HepG2 (cell line): Measurements from ENCODE around the gene KCNH6. TPM values are rescaled to one million over a fixed set of nuclear protein-coding genes. Genes with fewer than 3 reads are reported as not detected.

Experiments used
- EEA1 ChIP-seq: sonication (generic); formaldehyde crosslinking; IDR thresholded peaks from 2 replicates; pipeline ENCODE4 v1.5.1; 2020; ENCODE audit warnings: mild to moderate bottlenecking, missing genetic modification reagents, borderline replicate concordance
- FOXA3 ChIP-seq: IDR thresholded peaks from 2 replicates; pipeline ENCODE4 v1.6.1; 2016; ENCODE audit warnings: missing genetic modification reagents, missing compliant biosample characterization
- HMG20B ChIP-seq: conservative IDR thresholded peaks from 2 replicates; pipeline ENCODE4 v1.6.1; 2016; ENCODE audit warnings: missing genetic modification reagents, missing compliant biosample characterization
- MEIS2 ChIP-seq: sonication (generic); formaldehyde crosslinking; IDR thresholded peaks from 2 replicates; pipeline ENCODE4 v1.9.0; 2021; ENCODE audit warnings: mild to moderate bottlenecking, missing genetic modification reagents
- PRPF4 ChIP-seq: fragments of 200-400 bp; formaldehyde crosslinking; IDR thresholded peaks from 2 replicates; pipeline ENCODE4 v1.6.1; 2016; ENCODE audit warnings: low read length, low read depth; ENCODE audit not compliant: poor library complexity, severe bottlenecking
- RAD51 ChIP-seq: fragments of 450-650 bp; IDR thresholded peaks from 2 replicates; pipeline ENCODE4 v1.6.1; 2016; ENCODE audit warnings: borderline replicate concordance
- SP4 ChIP-seq: sonication (generic); formaldehyde crosslinking; IDR thresholded peaks from 2 replicates; pipeline ENCODE4 v1.8.1; 2023; ENCODE audit warnings: mild to moderate bottlenecking, missing genetic modification reagents
- TBP ChIP-seq: sonication (generic); formaldehyde crosslinking; IDR thresholded peaks from 2 replicates; pipeline ENCODE4 v1.5.0; 2020; ENCODE audit warnings: missing genetic modification reagents
- ZFP36 ChIP-seq: fragments of 150-350 bp; IDR thresholded peaks from 2 replicates; pipeline ENCODE4 v1.6.1; 2018; ENCODE audit warnings: borderline replicate concordance, low read length, low read depth; ENCODE audit not compliant: partially characterized antibody
- ZNF225 ChIP-seq: sonication (generic); formaldehyde crosslinking; IDR thresholded peaks from 2 replicates; pipeline ENCODE4 v1.4.0; 2020; ENCODE audit warnings: mild to moderate bottlenecking, missing genetic modification reagents
- ZNF274 ChIP-seq: sonication (generic); formaldehyde crosslinking; IDR thresholded peaks from 2 replicates; pipeline ENCODE4 v1.5.1; 2020; ENCODE audit warnings: mild to moderate bottlenecking, missing genetic modification reagents
- ZNF280D ChIP-seq: sonication (generic); formaldehyde crosslinking; IDR thresholded peaks from 2 replicates; pipeline ENCODE4 v1.5.1; 2020; ENCODE audit warnings: mild to moderate bottlenecking, missing genetic modification reagents
- ZNF3 ChIP-seq: IDR thresholded peaks from 2 replicates; pipeline ENCODE4 v1.7.0; 2017; ENCODE audit warnings: inconsistent platforms
- ZNF367 ChIP-seq: sonication (generic); formaldehyde crosslinking; IDR thresholded peaks from 2 replicates; pipeline ENCODE4 v1.4.0; 2020; ENCODE audit warnings: missing genetic modification reagents, borderline replicate concordance
- ZNF543 ChIP-seq: sonication (generic); formaldehyde crosslinking; IDR thresholded peaks from 2 replicates; pipeline ENCODE4 v1.4.0; 2020; ENCODE audit warnings: mild to moderate bottlenecking, missing genetic modification reagents
- ZNF672 ChIP-seq: sonication (generic); formaldehyde crosslinking; IDR thresholded peaks from 2 replicates; pipeline ENCODE4 v1.8.1; 2022; ENCODE audit warnings: missing genetic modification reagents
- ZNF780A ChIP-seq: sonication (generic); formaldehyde crosslinking; IDR thresholded peaks from 2 replicates; pipeline ENCODE4 v1.8.0; 2022; ENCODE audit warnings: mild to moderate bottlenecking, missing genetic modification reagents, moderate library complexity
- polyA plus RNA-seq, 8 experiments: library from polyadenylated mRNA; depleted of rRNA in 3 of 8; stranded (reverse) in 7 of 8; unstranded in 1 of 8; fragments of >200 nt; fragmentation: Illumina TruSeq in 4 of 8; extraction: Trizol in 4 of 8; gene quantifications; 2 replicates each; pipeline versions ENCODE4 v1.2.1 to v1.2.3, GENCODE V29; 2011 to 2016; ENCODE audit warnings: low read depth in 4 of 8, missing spikeins in 1 of 8, mixed read lengths in 1 of 8; ENCODE audit not compliant: insufficient read depth in 1 of 8
- total RNA-seq, 5 experiments: library from RNA; depleted of rRNA; stranded (reverse); fragments of >200 nt; fragmentation: Illumina TruSeq; extraction: Trizol; gene quantifications; 2 replicates each; pipeline ENCODE4 v1.2.3, GENCODE V29; 2016; ENCODE audit warnings: low read depth in 1 of 5
- TF ChIP-seq, protein P1 (sequence below): fragments of 450-650 bp; IDR thresholded peaks from 2 replicates; pipeline ENCODE4 v1.6.1; 2016
- TF ChIP-seq, protein P2 (sequence below): sonication (generic); formaldehyde crosslinking; IDR thresholded peaks from 2 replicates; pipeline ENCODE4 v1.4.0; 2020; ENCODE audit warnings: missing genetic modification reagents
- TF ChIP-seq, protein P3 (sequence below): sonication (generic); formaldehyde crosslinking; IDR thresholded peaks from 2 replicates; pipeline ENCODE4 v1.4.0; 2020; ENCODE audit warnings: missing genetic modification reagents, borderline replicate concordance

Gene KCNH6
- total and polyA plus RNA-seq, 2 of the 13 experiments (the other 11 are each of a cell fraction or from before 2014, with no cell fraction given): 0.05 to 0.18 TPM

DNA sequence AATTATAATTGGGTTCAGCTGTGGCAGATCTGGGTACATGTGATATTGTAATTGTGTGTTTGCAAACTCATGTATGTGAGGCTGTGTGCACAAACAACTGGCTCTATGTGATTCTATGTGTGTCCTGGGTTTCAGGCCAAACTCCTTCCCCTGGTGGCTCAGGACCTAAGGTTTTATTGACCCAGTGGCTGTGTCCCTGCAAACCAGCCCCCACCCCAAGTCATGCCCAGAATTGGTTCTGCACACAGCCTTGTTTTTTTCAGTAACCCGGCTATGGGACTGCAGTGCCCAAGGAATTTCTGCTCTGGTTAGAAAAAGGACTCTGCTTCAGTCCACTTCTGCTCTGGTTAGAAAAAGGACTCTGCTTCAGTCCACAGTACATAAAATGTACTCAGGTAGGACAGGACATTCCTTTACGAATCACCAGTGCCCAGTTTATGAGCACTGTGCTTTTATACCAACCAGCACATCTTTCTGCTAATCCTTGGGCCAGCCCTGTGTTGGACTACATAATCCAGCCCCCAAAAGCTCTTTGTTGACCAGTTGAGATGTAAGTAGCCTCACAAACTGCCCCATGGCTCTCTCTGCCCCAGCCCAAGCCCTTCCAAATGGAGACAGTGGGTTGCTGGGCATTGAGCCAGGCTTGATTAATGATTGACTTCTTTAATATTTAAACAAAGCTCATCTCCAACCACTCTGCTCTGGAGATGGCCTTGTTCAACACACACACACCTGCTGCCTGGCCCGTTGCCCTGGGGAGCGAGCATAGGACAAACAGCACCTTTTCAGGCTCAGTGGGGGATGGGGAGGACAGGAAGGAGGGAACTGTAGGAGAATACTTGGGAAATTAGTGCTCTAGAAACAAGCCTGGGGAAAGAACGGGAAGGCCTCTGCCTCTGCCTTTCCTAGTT, 2.9 kb upstream of the KCNH6 start (continued):
- TF ChIP-seq, protein P1, sequence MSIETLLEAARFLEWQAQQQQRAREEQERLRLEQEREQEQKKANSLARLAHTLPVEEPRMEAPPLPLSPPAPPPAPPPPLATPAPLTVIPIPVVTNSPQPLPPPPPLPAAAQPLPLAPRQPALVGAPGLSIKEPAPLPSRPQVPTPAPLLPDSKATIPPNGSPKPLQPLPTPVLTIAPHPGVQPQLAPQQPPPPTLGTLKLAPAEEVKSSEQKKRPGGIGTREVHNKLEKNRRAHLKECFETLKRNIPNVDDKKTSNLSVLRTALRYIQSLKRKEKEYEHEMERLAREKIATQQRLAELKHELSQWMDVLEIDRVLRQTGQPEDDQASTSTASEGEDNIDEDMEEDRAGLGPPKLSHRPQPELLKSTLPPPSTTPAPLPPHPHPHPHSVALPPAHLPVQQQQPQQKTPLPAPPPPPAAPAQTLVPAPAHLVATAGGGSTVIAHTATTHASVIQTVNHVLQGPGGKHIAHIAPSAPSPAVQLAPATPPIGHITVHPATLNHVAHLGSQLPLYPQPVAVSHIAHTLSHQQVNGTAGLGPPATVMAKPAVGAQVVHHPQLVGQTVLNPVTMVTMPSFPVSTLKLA: no peak
- TF ChIP-seq ZNF672 (CRISPR knock-in tag) (no peak), TBP (CRISPR knock-in tag) (no peak), ZNF543 (CRISPR knock-in tag) (no peak), ZFP36 (peak; percentile 62), FOXA3 (peak; percentile 93), ZNF3 (CRISPR knock-in tag) (no peak), RAD51 (no peak), ZNF780A (CRISPR knock-in tag) (no peak), ZNF274 (CRISPR knock-in tag) (no peak), ZNF367 (CRISPR knock-in tag) (no peak), PRPF4 (peak; percentile 52), SP4 (CRISPR knock-in tag) (0 out of 2 replicates have a peak, but pooled peaks have one; percentile 58), ZNF225 (CRISPR knock-in tag) (no peak), EEA1 (CRISPR knock-in tag) (no peak), MEIS2 (no peak), HMG20B (peak; percentile 91), ZNF280D (CRISPR knock-in tag) (peak; percentile 20; the same call in 1 of the 2 replicates)
- TF ChIP-seq, protein P2, sequence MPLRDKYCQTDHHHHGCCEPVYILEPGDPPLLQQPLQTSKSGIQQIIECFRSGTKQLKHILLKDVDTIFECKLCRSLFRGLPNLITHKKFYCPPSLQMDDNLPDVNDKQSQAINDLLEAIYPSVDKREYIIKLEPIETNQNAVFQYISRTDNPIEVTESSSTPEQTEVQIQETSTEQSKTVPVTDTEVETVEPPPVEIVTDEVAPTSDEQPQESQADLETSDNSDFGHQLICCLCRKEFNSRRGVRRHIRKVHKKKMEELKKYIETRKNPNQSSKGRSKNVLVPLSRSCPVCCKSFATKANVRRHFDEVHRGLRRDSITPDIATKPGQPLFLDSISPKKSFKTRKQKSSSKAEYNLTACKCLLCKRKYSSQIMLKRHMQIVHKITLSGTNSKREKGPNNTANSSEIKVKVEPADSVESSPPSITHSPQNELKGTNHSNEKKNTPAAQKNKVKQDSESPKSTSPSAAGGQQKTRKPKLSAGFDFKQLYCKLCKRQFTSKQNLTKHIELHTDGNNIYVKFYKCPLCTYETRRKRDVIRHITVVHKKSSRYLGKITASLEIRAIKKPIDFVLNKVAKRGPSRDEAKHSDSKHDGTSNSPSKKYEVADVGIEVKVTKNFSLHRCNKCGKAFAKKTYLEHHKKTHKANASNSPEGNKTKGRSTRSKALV (CRISPR knock-in tag): no peak
- TF ChIP-seq, protein P3, sequence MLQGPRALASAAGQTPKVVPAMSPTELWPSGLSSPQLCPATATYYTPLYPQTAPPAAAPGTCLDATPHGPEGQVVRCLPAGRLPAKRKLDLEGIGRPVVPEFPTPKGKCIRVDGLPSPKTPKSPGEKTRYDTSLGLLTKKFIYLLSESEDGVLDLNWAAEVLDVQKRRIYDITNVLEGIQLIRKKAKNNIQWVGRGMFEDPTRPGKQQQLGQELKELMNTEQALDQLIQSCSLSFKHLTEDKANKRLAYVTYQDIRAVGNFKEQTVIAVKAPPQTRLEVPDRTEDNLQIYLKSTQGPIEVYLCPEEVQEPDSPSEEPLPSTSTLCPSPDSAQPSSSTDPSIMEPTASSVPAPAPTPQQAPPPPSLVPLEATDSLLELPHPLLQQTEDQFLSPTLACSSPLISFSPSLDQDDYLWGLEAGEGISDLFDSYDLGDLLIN: no peak
